ENCODE results near the gene CTDP1.

DNA sequence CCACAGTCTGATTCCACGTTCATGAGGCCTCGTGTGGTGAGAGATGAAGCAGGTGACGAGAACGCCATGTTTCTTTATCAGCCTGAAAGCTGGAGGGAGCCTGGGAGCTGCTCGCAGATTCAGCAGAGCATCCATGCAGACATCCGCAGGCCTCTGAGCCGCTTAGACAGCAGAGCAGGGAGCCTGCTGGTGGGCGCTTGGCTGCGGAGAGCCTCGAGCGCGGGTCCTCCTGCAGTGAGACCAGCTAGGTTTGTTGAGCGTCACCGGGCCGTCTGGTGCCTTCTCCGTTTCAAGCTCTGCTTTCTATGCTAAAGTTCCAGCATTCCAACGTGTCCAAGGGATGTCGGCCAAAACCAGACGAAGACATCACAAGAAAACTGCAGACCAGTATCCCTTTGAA lies 27.6 kb downstream of the CTDP1 start:
- TF ChIP-seq CTCF (IDR thresholded peaks at IDR 0.05; ENCODE audit: low read length): no peak
- TF ChIP-seq EZH2 (IDR thresholded peaks at IDR 0.05; ENCODE audit: borderline replicate concordance, low read length): no peak

Measured in OCI-LY1 (cell line).